Cardiac septum (tissue), 1 donor: ENCODE measurements around the gene RNF141. TPM values are rescaled to one million over a fixed set of nuclear protein-coding genes. Genes with fewer than 3 reads are reported as not detected.

Experiments
- DNase-seq: peaks from one replicate; pipeline ENCODE4 v3.0.0-alpha.2; 2020; ENCODE audit warnings: low spot score
- intact Hi-C: fragments of 100-400 bp; cut with DNase I; formaldehyde crosslinking; loops from one replicate; pipeline ENCODE4 v1.14.0; 2022
- total RNA-seq: library from RNA; stranded (reverse); fragmentation: NEBNext Ultra II Directional; extraction: Animal tissue kit (Norgen Biotek cat#: 25700); gene quantifications from one replicate; pipeline ENCODE4 v1.2.1, GENCODE V29; 2021
- donor health status: DM: no; HTN: no; CAD: no.

The RNF141 gene
- total RNA-seq, 1 donor from 2014 or later = 36.8 TPM

DNA sequence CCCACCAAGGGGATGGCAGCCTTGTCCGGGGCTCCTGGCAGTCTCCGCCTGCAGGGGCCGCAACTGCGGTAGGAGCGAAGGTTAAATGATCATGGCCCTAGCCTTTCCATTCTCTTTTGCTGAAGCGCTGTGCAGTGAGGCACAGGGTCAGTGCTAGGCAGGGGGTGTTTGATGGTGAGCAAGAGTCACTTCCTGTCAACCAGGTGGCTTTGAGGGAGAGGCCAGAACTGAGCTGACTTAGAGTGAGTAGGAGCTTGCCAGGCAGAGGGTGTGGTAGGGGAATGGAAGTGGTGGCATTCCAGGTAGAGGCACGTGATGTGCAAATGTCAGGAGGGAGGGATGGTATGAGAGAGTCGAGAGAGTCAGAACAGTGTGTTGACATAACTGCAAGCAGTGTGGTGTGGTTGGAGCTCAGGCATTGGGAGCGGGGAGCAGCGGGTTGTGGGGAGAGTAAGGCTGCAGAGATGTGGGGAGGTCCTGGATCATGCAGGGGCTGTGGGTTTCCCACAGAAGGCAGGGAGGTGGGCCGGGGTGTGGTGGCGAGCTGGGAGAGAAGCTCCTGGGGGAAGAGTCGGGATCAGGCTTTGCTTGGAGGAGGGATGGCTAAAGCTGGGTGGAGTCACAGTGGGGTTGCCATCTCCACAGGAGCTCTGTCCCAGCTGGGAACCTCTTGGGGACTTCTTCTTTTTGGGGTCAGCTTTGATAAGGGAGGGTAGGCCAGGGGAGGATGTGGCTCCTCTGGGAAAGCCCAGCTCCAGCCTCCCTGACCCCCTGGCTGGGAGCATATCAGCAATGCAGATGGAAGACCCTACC, 52.7 kb downstream of the RNF141 start:
- intact Hi-C loops = no loop called here
- no peak for DNase-seq

DNA sequence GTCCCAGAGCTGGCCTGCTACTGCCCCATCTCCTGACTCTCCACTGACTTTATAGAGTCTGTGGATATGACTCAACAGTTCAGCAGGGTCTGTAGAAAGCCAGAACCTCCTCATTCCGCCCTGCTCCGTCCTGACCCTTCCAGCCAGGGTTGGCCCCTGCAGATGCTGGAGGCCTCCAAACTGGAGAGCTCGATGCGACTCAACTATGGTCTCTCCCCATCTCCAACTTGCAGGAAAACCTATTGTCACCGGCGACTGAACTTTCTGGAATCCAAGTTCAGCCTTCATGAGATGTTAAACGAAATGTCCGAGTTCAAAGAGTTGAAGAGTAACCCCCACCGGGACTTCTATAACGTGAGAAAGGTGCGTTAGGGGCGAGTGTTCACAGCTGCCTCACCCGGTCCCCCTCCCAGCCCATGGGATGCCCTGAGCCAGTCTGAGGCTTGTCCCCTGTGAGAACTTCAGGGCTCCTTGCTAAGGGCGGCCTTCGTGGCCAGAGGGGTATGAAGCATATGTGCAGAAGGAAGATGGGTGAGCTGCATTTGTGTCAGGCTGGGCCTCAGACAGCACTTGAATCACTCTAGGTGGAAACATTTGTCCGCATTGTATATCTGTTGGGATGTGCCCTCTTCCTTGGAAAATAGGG, 53.9 kb downstream of the RNF141 start:
- DNase-seq = no peak
- intact Hi-C loops = no loop called here

GRCh38 chr11:10486161-10486840, 54.7 kb downstream of the RNF141 start:
- DNase-seq = no peak
- intact Hi-C loops = no loop called here

DNA sequence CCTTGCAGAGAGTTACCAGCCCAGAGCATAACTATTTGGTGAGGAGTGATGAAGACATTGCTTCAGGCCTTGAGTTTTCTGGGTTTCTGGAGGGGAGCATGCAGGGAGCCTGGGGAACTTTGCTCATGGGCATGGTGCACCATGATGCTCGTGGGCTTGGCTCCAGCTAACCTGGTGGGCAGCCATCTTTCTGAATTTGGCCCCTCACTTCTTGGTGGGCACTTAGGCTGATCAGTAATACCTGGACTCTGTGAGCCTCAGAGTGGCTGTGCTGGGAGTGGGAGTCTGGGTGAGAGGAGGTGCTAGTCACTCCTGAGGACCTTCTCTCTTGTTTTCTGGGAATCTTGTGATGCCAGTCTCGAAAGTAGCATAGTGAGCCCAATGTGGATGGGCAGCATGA, 55.3 kb downstream of the RNF141 start:
- intact Hi-C loops = no loop called here
- no peak for DNase-seq

DNA sequence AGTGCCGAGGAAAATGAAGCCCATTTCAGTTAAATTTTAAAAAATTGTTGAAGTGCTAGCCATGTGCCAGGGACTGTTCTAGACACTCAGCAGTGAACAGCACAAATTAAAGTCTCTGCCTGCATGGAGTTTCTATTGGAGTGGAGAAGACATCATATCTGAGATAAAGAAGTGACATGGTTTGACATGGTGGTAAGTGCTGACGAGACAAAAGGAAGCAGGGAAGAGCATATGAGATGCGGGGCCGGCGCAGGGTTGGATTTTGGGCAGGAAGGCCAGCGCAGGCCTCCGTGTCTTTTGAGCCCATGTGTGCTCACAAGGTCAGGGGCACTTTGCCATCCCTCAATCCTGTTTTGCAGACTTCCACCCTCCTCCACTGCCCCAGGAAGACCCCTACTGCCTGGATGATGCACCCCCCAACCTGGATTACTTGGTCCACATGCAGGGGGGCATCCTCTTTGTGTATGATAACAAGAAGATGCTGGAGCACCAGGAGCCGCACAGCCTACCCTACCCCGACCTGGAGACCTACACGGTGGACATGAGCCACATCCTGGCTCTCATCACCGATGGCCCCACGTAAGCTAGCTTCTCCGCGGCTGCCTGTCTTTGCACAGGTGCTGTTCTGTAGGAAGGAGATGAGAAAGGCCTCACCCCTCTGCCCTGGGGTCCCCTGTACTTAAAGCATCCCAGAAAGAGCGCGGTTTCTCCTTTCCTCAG, 56.4 kb downstream of the RNF141 start:
- intact Hi-C loops = no loop called here
- DNase-seq = no peak

DNA sequence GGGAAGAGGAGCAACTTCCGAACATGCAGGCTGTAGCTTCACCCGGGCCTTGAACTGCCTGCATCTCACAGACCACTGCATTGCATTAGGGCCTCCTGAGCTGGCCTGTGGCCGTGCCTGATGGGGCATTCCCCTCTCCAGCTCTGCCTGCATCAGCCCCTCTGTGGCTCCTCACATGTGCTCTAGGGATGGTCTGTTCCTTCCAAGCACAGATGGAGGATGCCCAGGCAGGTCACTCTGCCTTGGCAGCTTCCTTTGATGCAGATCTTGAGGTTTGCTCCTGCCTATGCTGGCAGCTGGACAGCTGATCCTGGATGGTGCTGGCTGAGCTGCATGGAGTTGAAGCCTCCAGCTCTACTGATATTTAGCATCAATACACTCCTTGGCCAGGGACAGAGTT, 57.4 kb downstream of the RNF141 start:
- no peak for DNase-seq
- intact Hi-C loops = no loop called here

DNA sequence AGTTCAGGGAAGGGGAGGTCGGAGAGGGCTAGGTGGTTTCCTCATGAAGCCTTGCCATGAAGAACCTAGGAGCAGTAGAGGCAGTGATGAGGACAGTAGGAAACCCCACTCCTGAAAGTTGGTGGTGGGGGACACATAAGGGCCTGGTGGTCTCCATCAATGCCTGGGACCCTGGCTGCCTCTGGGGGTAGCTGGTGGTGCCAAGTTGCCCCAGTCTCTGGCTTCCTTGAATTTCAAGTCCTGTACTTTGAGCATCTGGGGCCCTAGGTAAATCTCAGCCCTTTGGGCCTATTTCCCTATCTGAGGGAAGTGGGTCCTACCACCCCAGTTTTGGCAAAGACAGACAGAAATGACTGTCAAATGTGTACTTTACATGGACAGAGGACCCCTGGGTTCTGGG, 57.8 kb downstream of the RNF141 start:
- intact Hi-C loops = no loop called here
- no peak for DNase-seq

- no peak for DNase-seq
- intact Hi-C loops = no loop called here
Measured at GRCh38 chr11:10481560-10482349, 59.2 kb downstream of the RNF141 start.

GRCh38 chr11:10480760-10481159, 60.2 kb downstream of the RNF141 start:
- intact Hi-C loops = no loop called here

DNA sequence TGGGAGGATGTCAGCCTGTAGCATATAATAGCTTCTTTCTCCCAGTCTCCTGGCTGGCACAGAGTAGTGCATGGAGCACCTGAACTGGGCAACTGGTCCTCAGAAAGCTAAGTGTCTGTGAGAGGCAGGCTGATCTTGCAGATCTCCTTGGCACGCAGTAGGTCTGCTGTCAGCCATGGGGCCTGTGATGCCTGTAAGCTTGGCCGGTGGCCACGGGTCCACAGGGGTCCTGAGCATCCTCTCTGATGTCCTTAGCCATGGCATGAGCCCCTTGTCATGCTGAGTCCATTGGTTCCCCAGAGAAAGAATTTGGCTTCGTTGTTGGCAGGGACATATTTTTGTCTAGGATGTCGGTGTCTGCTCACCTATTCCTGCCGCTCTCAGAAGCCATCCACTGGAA, 61.0 kb downstream of the RNF141 start:
- intact Hi-C loops = no loop called here

More at GRCh38 chr11:10480760-10481159, 60.2 kb downstream of the RNF141 start:
- DNase-seq = no peak

GRCh38 chr11:10478574-10479550, 62.1 kb downstream of the RNF141 start:
- no peak for DNase-seq
- intact Hi-C loops = no loop called here

More for the DNA sequence above, 61.0 kb downstream of the RNF141 start:
- no peak for DNase-seq

GRCh38 chr11:10478066-10478465, 62.9 kb downstream of the RNF141 start:
- intact Hi-C loops = no loop called here
- DNase-seq = no peak

DNA sequence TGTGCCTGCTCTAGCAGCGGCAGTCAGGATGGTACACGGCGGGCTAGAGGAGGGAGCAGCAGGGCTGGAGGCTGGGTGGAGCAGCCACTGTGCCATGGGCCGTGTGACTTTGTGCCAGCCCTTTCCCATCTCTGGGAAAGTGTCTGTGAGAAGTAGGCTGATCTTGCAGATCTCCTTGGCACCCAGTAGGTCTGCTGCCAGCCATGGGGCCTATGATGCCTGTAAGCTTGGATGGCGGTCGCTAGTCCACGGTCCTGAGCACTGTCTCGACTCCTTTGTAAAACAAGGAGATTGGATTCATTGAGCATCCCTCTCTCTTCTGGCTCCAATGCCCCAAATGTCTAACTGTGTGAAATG, 63.3 kb downstream of the RNF141 start:
- intact Hi-C loops = no loop called here
- no peak for DNase-seq

- intact Hi-C loops = no loop called here
- DNase-seq = peak; percentile 83
Measured at GRCh38 chr11:10476927-10477689, 63.9 kb downstream of the RNF141 start.

DNA sequence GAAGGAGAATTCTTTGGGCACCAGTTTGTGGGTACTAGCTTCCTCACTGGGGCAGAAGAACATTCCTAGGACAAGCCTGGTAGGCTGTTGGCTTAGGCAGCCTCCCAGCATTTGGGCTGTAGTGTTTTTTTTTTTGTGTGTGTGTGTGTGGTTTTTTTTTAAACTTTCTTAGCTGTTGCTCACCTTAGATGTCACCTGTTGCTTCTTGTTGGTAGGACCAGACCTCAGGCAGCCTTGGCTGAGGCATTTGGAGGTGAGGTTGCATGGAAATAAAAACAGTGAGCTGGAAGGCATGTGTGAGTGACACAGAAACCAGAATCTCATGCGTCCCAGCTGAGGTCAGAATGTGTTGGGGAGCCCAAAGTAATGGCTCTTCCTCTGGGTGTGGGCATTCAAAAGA, 64.6 kb downstream of the RNF141 start:
- intact Hi-C loops = no loop called here

GRCh38 chr11:10474551-10474950, 66.4 kb downstream of the RNF141 start:
- intact Hi-C loops = no loop called here
- no peak for DNase-seq

More for the DNA sequence above, 64.6 kb downstream of the RNF141 start:
- no peak for DNase-seq

DNA sequence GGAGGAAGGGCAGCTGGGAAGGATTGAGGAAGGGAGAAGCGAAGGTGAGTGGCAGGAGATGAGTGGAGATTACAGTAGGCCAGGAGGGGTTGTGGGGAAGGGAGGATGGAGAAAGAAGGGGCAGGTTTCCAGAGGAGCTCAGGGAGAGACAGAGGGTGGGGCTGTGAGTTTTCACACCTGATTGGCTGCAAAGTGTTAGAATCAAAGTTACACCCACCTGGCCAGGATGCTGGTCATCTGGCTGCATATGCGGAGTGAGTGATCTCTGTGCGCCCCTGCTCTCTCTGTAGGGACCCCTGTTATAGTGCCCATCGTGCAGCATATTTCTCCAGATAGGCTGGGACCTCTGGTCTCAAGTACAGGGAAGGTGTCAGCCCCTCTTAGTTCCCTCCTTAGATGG, 67.6 kb downstream of the RNF141 start:
- DNase-seq = no peak
- intact Hi-C loops = no loop called here
